UCSD-AML1 (cell line): ENCODE data around the gene SPANXN3.
"Not testable (repeated sequence)": the region's sequence is repeated elsewhere in the genome, so short reads cannot be mapped to it uniquely, and the experiment has no call there.

Experiments
- DNase-seq: peaks from one replicate; lab custom pipeline; 2025; ENCODE audit not compliant: unreplicated experiment; lab: John Stamatoyannopoulos, UW

Gene SPANXN3, protein sequence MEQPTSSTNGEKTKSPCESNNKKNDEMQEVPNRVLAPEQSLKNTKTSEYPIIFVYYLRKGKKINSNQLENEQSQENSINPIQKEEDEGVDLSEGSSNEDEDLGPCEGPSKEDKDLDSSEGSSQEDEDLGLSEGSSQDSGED

DNA sequence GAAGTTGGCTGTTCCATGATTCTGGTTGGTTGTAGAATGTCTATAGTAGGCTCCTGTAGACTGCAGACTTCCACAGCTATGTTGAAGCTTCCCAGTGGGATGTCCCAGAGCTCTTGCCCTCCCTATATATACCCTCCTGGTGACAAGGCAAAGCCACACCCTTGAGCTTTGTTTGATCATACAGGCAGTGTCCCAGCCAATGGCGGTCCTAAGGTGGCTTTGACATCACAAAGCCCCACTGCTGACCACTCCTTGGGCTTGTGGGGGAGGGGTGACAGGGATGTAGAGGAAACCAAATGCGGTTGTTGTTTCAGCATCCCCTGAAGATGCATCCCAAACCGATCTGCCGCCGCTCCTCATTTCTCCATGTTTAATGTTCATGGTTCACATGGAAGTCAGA is at the start of gene SPANXN3:
TSS of gene SPANXN3 (minus strand) at position 101 of the 400 bp plus-strand sequence. CDS start at position 17, 84 bp downstream.
- not testable (repeated sequence) for DNase-seq

DNA sequence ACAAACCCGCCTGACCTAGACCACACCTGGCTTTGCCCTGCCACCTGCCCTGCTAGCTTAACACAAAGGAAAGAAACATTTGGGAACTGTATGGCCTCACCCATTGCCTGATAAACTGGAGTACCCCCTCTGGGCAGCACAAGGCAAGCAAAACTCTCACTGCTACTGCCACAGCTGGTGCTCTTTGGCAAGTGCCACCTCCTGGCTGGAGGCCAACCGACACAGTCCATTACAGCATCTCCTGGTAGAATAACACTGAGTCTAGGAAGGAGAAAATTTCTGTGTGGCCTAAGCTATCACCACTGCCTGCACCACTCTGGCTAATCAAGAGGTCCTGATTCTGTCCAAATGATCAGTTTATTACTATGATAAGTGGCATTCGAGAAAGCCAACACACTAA is 18.9 kb upstream of the SPANXN3 start:
- no peak for DNase-seq

DNA sequence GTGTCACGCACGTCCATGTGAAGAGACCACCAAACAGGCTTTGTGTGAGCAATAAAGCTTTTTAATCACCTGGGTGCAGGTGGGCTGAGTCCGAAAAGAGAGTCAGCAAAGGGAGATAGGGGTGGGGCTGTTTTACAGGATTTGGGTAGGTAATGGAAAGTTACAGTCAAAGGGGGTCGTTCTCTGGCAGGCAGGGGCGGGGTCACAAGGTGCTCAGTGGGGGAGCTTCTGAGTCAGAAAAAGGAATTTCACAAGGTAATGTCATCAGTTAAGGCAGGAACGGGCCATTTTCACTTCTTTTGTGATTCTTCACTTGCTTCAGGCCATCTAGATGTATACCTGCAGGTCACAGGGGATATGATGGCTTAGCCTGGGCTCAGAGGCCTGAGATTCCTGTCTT is 15.1 kb downstream of the SPANXN3 start:
- DNase-seq: not testable (repeated sequence)

DNA sequence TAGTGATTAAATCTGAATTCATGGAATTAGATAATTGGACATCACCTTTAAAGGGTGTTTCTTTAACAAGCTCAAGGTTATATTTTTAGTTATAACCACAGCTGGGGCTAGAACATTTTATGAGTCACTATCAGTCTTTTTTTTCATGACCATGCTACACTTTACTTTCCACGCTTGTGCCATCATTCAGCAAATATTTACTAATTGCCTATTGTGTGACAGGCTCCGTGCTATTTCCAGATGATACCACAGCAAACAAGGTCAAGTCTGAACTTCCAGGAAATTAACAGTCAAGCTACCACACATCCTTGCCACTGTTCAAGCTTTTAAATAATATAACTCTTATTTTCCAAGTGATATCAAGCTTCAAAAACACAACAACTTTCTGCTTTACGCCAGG is 16.5 kb downstream of the SPANXN3 start:
- no peak for DNase-seq

DNA sequence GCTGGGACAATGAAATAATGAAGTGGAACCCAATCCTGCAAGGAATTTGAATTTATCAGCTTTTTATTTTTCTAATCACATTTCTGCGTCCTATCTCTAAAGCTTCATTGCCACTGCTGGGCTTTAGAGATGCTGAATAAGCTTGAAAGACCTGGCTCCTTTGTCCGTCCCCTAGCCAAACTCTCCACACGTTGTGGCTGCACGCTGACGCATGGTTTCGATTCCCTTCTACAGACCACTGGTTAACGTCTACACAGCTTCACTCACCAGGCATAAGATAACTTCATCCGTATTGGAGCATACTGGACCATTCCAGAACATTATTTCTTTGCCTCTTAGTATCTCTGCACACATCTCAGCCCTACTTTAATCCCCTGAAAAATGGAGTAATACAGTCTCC is 31.2 kb downstream of the SPANXN3 start:
- no peak for DNase-seq

DNA sequence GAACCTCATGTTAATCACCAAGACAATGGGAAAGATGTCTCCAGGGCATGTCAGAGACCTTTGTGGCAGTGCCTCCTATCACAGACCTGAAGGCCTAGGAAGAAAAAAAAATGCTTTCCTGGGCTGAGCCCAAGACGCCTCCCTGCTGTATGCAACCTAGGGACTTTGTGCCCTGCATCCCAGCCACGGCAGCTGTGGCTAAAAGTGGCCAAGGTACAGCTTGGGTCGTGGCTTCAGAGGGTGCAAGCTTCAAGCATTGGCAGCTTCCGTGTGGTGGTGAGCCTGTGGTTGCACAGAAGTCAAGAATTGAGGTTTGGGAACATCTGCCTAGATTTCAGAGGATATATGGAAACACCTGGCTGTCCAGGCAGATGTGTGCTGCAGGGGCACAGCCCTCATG is 40.5 kb downstream of the SPANXN3 start:
- no peak for DNase-seq

DNA sequence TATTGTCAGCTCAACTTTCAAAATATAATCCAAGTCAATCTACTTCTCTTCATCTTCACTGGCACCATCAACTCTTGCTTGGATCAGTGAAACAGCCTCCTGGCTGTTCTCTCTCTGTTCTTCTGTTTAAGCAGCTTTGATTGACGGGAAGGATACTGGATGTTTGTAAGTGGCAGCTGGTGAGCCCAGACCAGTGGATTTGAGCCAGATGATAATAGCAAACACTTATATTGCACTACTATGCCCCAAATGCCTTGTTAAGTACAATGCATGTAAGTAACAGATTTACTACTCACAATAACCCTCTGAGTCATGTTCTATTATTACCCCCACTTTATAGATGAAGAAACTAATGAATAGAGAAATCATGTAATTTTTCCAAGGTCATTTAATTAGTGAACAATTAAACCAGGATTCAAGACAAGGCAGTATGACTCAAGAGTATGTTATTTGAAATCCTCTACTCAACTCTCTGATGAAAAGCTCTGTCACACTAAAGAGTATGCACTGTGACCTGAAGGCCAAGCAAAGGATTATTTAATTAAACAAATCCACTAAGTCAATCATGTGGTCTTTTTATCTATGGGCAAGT is 44.8 kb downstream of the SPANXN3 start:
- DNase-seq: no peak

DNA sequence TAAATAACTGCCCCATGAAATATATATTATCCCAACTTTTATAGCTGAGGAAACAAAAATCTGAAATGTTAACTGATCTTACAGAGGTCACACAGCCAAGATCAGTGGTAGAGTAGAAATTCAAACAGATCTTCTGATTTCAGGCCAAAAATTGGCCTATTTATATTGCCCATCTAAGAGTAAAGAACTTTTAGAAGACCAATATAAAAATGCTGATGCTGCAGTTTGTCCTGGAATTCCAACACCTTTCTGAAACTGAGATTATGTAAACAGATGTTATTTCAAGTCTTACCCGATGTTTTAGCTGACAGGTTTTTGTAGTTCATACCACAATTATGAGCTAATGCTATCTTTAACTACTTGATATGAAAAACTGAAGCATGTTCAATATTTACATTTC is 51.1 kb downstream of the SPANXN3 start:
- no peak for DNase-seq

DNA sequence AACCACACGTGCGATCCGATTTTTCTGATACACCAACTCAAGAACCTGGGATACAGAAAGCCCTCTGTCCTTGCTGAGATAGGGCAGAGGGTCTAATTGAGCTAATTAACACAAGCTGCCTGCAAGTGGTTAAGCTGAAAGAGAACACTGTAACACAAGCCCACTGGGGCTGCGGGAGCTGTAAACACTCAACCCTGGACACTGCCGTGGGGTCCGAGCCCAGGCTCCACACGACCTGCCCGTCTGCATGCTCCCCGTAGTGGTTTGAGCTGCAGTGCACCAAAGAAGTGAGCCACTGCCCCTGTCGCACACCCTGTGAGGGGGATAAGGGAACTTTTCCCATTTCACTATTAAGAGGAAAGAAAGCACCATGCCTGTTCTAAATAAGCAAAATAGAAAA is 54.6 kb downstream of the SPANXN3 start:
- no peak for DNase-seq

DNA sequence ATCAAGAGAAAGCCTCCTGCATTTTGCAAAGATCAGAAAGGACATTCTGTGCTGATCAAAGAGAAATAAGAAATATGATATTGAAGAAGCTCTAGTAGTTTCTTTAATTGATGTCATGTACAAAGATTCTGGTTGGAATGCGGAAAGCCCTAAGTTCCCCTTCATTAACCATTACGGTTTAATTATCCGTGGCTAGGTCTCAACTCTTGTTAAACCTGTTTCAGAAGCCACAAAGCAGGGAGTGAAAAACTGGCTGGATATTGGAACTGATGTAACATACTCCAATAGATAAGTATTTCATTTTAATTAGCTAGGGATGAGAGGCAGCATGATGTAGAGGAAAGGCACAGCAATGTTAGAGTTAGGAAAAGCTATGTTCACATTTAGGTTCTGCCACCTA is 55.7 kb downstream of the SPANXN3 start:
- no peak for DNase-seq
